Calu3 (cell line): ENCODE results near the gene AGBL4. TPM values are rescaled to one million over a fixed set of nuclear protein-coding genes. Genes with fewer than 3 reads are reported as not detected.

Source experiments
- BruUV-seq: library from RNA; stranded (reverse); fragments of 400-500 nt; replicated peaks from 2 replicates; lab custom pipeline; 2021; lab: Mats Ljungman, UMichigan
- CTCF ChIA-PET: fragments of 300-600 bp; sonication (Branson Sonifier 250); formaldehyde crosslinking; loops from one replicate; lab custom pipeline; 2022; ENCODE audit warnings: antibody characterized with exemption; lab: Charles Lee
- DNase-seq: peaks from one replicate; pipeline ENCODE4 v3.0.0; 2022
- H3K27ac Mint-ChIP-seq: one replicate; pipeline ENCODE4 v1.8.0; 2022; ENCODE audit warnings: mixed read lengths; ENCODE audit not compliant: unreplicated experiment
- H3K27me3 Mint-ChIP-seq: one replicate; pipeline ENCODE4 v1.8.0; 2022; ENCODE audit warnings: mixed read lengths; ENCODE audit not compliant: unreplicated experiment
- H3K36me3 Mint-ChIP-seq: one replicate; pipeline ENCODE4 v1.8.0; 2022; ENCODE audit warnings: mild to moderate bottlenecking, moderate library complexity, mixed read lengths; ENCODE audit not compliant: insufficient read depth, unreplicated experiment
- H3K4me1 Mint-ChIP-seq: one replicate; pipeline ENCODE4 v1.8.0; 2022; ENCODE audit warnings: mild to moderate bottlenecking, low read depth, mixed read lengths; ENCODE audit not compliant: unreplicated experiment
- H3K4me3 Mint-ChIP-seq: one replicate; pipeline ENCODE4 v1.8.0; 2022; ENCODE audit warnings: mild to moderate bottlenecking, low read depth, moderate library complexity, mixed read lengths; ENCODE audit not compliant: unreplicated experiment
- H3K9me3 Mint-ChIP-seq: one replicate; pipeline ENCODE4 v1.8.0; 2022; ENCODE audit warnings: low read depth, mixed read lengths; ENCODE audit not compliant: unreplicated experiment
- CTCF ChIP-seq: fragments of 200-600 bp; IDR thresholded peaks from one replicate; pipeline ENCODE4 v1.8.0; 2022; ENCODE audit warnings: antibody characterized with exemption; ENCODE audit not compliant: unreplicated experiment
- intact Hi-C: fragments of 100-400 bp; cut with micrococcal nuclease; formaldehyde crosslinking; loops from one replicate; pipeline ENCODE4 v1.10.0; 2022; ENCODE audit not compliant: unreplicated experiment
- total RNA-seq: library from RNA; stranded (reverse); gene quantifications from 2 replicates; pipeline ENCODE4 v1.2.3, GENCODE V29; 2022

The AGBL4 gene
- total RNA-seq, 1 experiment from 2014 or later, result not detected

- CTCF ChIA-PET, result interaction anchor here (0.5 to 2.3 kb wide), 3 partner anchors 33 to 246 kb away, joined by 3 to 24 read pairs (median 3); no protein-coding TSS in a partner anchor
- BruUV-seq, result no TSS peak
- intact Hi-C loops, result loop anchor here (5.0 kb wide), 2 partner anchors 126 to 1761 kb away; no protein-coding TSS in a partner anchor
- no peak overlapping the region for H3K4me3 Mint-ChIP-seq
- H3K4me1 Mint-ChIP-seq, result no peaks in the 10 kb centered on the region
- no peak for DNase-seq
- peaks cover 63% of the 10 kb centered on the region for H3K27me3 Mint-ChIP-seq
- no peaks in the 10 kb centered on the region for H3K36me3 Mint-ChIP-seq
- TF ChIP-seq CTCF, result no peak
- H3K9me3 Mint-ChIP-seq, result no peaks in the 10 kb centered on the region
- H3K27ac Mint-ChIP-seq, result no peak overlapping the region
Measured at GRCh38 chr1:48571303-48571987, 1452.3 kb downstream of the AGBL4 start.

- CTCF ChIA-PET, result no interaction called here
- Mint-ChIP-seq H3K4me1 (no peaks in the 10 kb centered on the region), H3K4me3 (no peak overlapping the region), H3K27ac (no peak overlapping the region), H3K36me3 (no peaks in the 10 kb centered on the region), H3K9me3 (no peaks in the 10 kb centered on the region), H3K27me3 (peaks cover 60% of the 10 kb centered on the region)
- no peak for TF ChIP-seq CTCF
- intact Hi-C loops, result loop anchor here (5.0 kb wide), 2 partner anchors 127 to 1762 kb away; no protein-coding TSS in a partner anchor
- BruUV-seq, result no TSS peak
- no peak for DNase-seq
Measured at GRCh38 chr1:48570568-48570967, 1453.2 kb downstream of the AGBL4 start.

GRCh38 chr1:48568501-48568900 is 1455.3 kb downstream of the AGBL4 start:
- no peak for TF ChIP-seq CTCF
- Mint-ChIP-seq H3K4me1 (no peaks in the 10 kb centered on the region), H3K27me3 (peaks cover 59% of the 10 kb centered on the region), H3K9me3 (no peaks in the 10 kb centered on the region), H3K27ac (no peak overlapping the region), H3K36me3 (no peaks in the 10 kb centered on the region), H3K4me3 (no peak overlapping the region)
- no TSS peak for BruUV-seq
- intact Hi-C loops, result no loop called here
- no peak for DNase-seq
- CTCF ChIA-PET, result interaction anchor here (1.0 kb wide), 1 partner anchor 109 kb away, joined by 3 read pairs; no protein-coding TSS in a partner anchor

GRCh38 chr1:48566492-48566891 is 1457.3 kb downstream of the AGBL4 start:
- no TSS peak for BruUV-seq
- peaks cover 67% of the 10 kb centered on the region for H3K27me3 Mint-ChIP-seq
- no peaks in the 10 kb centered on the region for H3K4me1 Mint-ChIP-seq
- intact Hi-C loops, result no loop called here
- no peak overlapping the region for H3K4me3 Mint-ChIP-seq
- H3K27ac Mint-ChIP-seq, result no peak overlapping the region
- H3K9me3 Mint-ChIP-seq, result no peaks in the 10 kb centered on the region
- DNase-seq, result no peak
- CTCF ChIA-PET, result no interaction called here
- no peak for TF ChIP-seq CTCF
- H3K36me3 Mint-ChIP-seq, result no peaks in the 10 kb centered on the region
